ENCODE results near the gene TRAK1. TPM values are rescaled to one million over a fixed set of nuclear protein-coding genes. Genes with fewer than 3 reads are reported as not detected.

Gene TRAK1
- total RNA-seq, 1 donor from 2014 or later = 49.2 TPM

GRCh38 chr3:42056840-42057239 lies 34.3 kb upstream of the TRAK1 start:
- no peak overlapping the region for H3K27ac Mint-ChIP-seq
- no peak for DNase-seq (ENCODE audit: extremely low spot score, unreplicated experiment)
- H3K36me3 Mint-ChIP-seq = no peaks in the 10 kb centered on the region
- TF ChIP-seq CTCF (conservative IDR thresholded peaks at IDR 0.05) = no peak
- H3K9me3 Mint-ChIP-seq = no peaks in the 10 kb centered on the region
- peaks cover 33% of the 10 kb centered on the region for H3K4me1 Mint-ChIP-seq (ENCODE audit: unreplicated experiment)
- H3K27me3 Mint-ChIP-seq = no peaks in the 10 kb centered on the region
- H3K4me3 Mint-ChIP-seq = no peak overlapping the region

- H3K27ac Mint-ChIP-seq = peak overlapping the region; percentile 52
- TF ChIP-seq CTCF (conservative IDR thresholded peaks at IDR 0.05) = no peak
- no peaks in the 10 kb centered on the region for H3K36me3 Mint-ChIP-seq
- no peak for DNase-seq (ENCODE audit: extremely low spot score, unreplicated experiment)
- H3K4me3 Mint-ChIP-seq = peak overlapping the region; percentile 19
- peaks cover 25% of the 10 kb centered on the region for H3K4me1 Mint-ChIP-seq (ENCODE audit: unreplicated experiment)
- H3K9me3 Mint-ChIP-seq = no peaks in the 10 kb centered on the region
- H3K27me3 Mint-ChIP-seq = no peaks in the 10 kb centered on the region
Measured at GRCh38 chr3:42057561-42058211, 33.5 kb upstream of the TRAK1 start.

GRCh38 chr3:42061025-42061712 lies 30.0 kb upstream of the TRAK1 start:
- Mint-ChIP-seq H3K4me1 (ENCODE audit: unreplicated experiment) (peaks cover 26% of the 10 kb centered on the region), H3K36me3 (no peaks in the 10 kb centered on the region), H3K4me3 (no peak overlapping the region), H3K27me3 (no peaks in the 10 kb centered on the region), H3K27ac (peak overlapping the region; percentile 85), H3K9me3 (no peaks in the 10 kb centered on the region)
- no peak for TF ChIP-seq CTCF (conservative IDR thresholded peaks at IDR 0.05)
- no peak for DNase-seq (ENCODE audit: extremely low spot score, unreplicated experiment)

- Mint-ChIP-seq H3K9me3 (no peaks in the 10 kb centered on the region), H3K27ac (peak overlapping the region; percentile 85), H3K4me3 (peak overlapping the region; percentile 20), H3K36me3 (no peaks in the 10 kb centered on the region), H3K4me1 (ENCODE audit: unreplicated experiment) (peaks cover 33% of the 10 kb centered on the region), H3K27me3 (no peaks in the 10 kb centered on the region)
- no peak for TF ChIP-seq CTCF (conservative IDR thresholded peaks at IDR 0.05)
- DNase-seq (ENCODE audit: extremely low spot score, unreplicated experiment) = no peak
Measured at GRCh38 chr3:42061713-42062380, 29.3 kb upstream of the TRAK1 start.

GRCh38 chr3:42062464-42062863 lies 28.7 kb upstream of the TRAK1 start:
- Mint-ChIP-seq H3K27me3 (no peaks in the 10 kb centered on the region), H3K4me3 (no peak overlapping the region), H3K4me1 (ENCODE audit: unreplicated experiment) (peaks cover 34% of the 10 kb centered on the region), H3K9me3 (no peaks in the 10 kb centered on the region), H3K36me3 (no peaks in the 10 kb centered on the region), H3K27ac (peak overlapping the region; percentile 85)
- no peak for DNase-seq (ENCODE audit: extremely low spot score, unreplicated experiment)
- TF ChIP-seq CTCF (conservative IDR thresholded peaks at IDR 0.05) = no peak

Measured in type B pancreatic cell (in vitro differentiated cells).